ENCODE results near the gene SYT15.
"Not testable (repeated sequence)": the region's sequence is repeated elsewhere in the genome, so short reads cannot be mapped to it uniquely, and the experiment has no call there.

- not testable (repeated sequence) for TF ChIP-seq CTCF (conservative IDR thresholded peaks at IDR 0.05); ZFX (IDR thresholded peaks at IDR 0.05)
Measured at GRCh38 chr10:46579378-46579777, 450 bp downstream of the SYT15 start.
